K562 (cell line): ENCODE data around the gene AGFG2. TPM values are rescaled to one million over a fixed set of nuclear protein-coding genes. Genes with fewer than 3 reads are reported as not detected.

ENCODE experiments used
- ATAC-seq: fragments of 200-7000 bp; cut with Tn5 transposase; 3 replicates; pipeline ENCODE4 v1.9.1; 2020; ENCODE audit warnings: moderate library complexity
- BruUV-seq: library from RNA; stranded (reverse); fragments of 400-500 nt; replicated peaks from 2 replicates; lab custom pipeline; 2021; lab: Mats Ljungman, UMichigan
- CTCF ChIA-PET: fragments of 300-600 bp; formaldehyde crosslinking; extraction: SDS; loops from one replicate; lab custom pipeline; 2021; ENCODE audit warnings: low intra/inter-chr PET ratio; lab: Yijun Ruan, JAX
- POLR2A ChIA-PET: fragments of 300-600, 350-650 bp; sonication (Branson Sonifier 250); formaldehyde crosslinking; extraction: SDS; loops from one replicate; lab custom pipeline; 2021; ENCODE audit warnings: antibody characterized with exemption, inconsistent platforms; lab: Yijun Ruan, JAX
- DNase-seq, 4 experiments: peaks; one replicate each; pipeline versions ENCODE4 v3.0.0 to v3.0.0-alpha.2; 2011 to 2018; ENCODE audit warnings: low spot score in 3 of 4, mixed read lengths in 3 of 4; ENCODE audit errors: extremely low read depth in 1 of 4
- FAIRE-seq: peaks from 2 replicates; lab custom pipeline; 2011; peaks lifted over from hg19 to GRCh38; lab: Jason Lieb, UNC
- H2AFZ ChIP-seq: 2 replicates; pipeline ENCODE4 v1.6.0; 2011; ENCODE audit warnings: low read depth, low read length, control low read depth, inconsistent platforms
- H3K27ac ChIP-seq: fragments of 200-600 bp; 3 replicates; pipeline ENCODE4 v1.8.0; 2011; ENCODE audit warnings: low read depth, mild to moderate bottlenecking, control low read depth, inconsistent platforms, low read length, moderate library complexity, mixed read lengths; ENCODE audit errors: extremely low read depth
- H3K27me3 ChIP-seq, 2 experiments: fragments of 300-600 bp in 1 of 2; 2 replicates in 1 of 2; 3 replicates in 1 of 2; pipeline versions ENCODE4 v1.6.0 to v1.8.0; 2011; ENCODE audit warnings: inconsistent platforms in 2 of 2, low read length in 2 of 2, mild to moderate bottlenecking in 1 of 2, mixed read lengths in 1 of 2, moderate library complexity in 1 of 2; ENCODE audit not compliant: control insufficient read depth in 2 of 2, insufficient read depth in 2 of 2
- H3K36me3 ChIP-seq: fragments of 300-600 bp; 3 replicates; pipeline ENCODE4 v1.8.0; 2011; ENCODE audit warnings: mild to moderate bottlenecking, low read length, inconsistent platforms; ENCODE audit not compliant: control insufficient read depth, insufficient read depth
- H3K4me1 ChIP-seq, 2 experiments: fragments of 200-600 bp in 1 of 2; replicated peaks in 1 of 2; 2 replicates in 1 of 2; 3 replicates in 1 of 2; pipeline versions ENCODE4 v1.5.1 to v1.8.0; 2011; ENCODE audit warnings: inconsistent platforms in 2 of 2, low read length in 2 of 2, mild to moderate bottlenecking in 1 of 2, mixed read lengths in 1 of 2, moderate library complexity in 1 of 2; ENCODE audit not compliant: control insufficient read depth in 2 of 2, insufficient read depth in 2 of 2
- H3K4me2 ChIP-seq: 2 replicates; pipeline ENCODE4 v1.6.1; 2011; ENCODE audit warnings: low read length, control low read depth, inconsistent platforms, mixed read lengths; ENCODE audit not compliant: insufficient read depth
- H3K4me3 ChIP-seq: fragments of 200-600 bp; sonication (generic), shearing (Covaris generic); 2 replicates; pipeline ENCODE4 v1.5.1; 2016; ENCODE audit warnings: control low read depth, inconsistent platforms
- H3K79me2 ChIP-seq: fragments of 200-600 bp; 3 replicates; pipeline ENCODE4 v1.8.0; 2011; ENCODE audit warnings: low read length, inconsistent platforms; ENCODE audit not compliant: control insufficient read depth, insufficient read depth
- H3K9ac ChIP-seq, 2 experiments: 2 replicates each; pipeline versions ENCODE4 v1.6.0 to v1.6.1; 2011; ENCODE audit warnings: low read depth in 2 of 2, low read length in 2 of 2, control low read depth in 1 of 2, inconsistent platforms in 1 of 2, mild to moderate bottlenecking in 1 of 2, mixed read lengths in 1 of 2; ENCODE audit not compliant: insufficient read depth in 1 of 2
- H3K9me1 ChIP-seq: one replicate; pipeline ENCODE4 v1.6.0; 2011; ENCODE audit warnings: inconsistent platforms, mild to moderate bottlenecking, low read length, moderate library complexity; ENCODE audit not compliant: control insufficient read depth, insufficient read depth
- H3K9me3 ChIP-seq: replicated peaks from 2 replicates; pipeline ENCODE4 v1.5.1; 2011; ENCODE audit warnings: low read depth, low read length, inconsistent platforms; ENCODE audit not compliant: control insufficient read depth, insufficient read depth
- H4K20me1 ChIP-seq: replicated peaks from 2 replicates; pipeline ENCODE4 v1.6.1; 2011; ENCODE audit warnings: low read length, inconsistent platforms, mixed read lengths; ENCODE audit not compliant: control insufficient read depth, insufficient read depth
- ASH1L ChIP-seq: fragments of 450-650 bp; IDR thresholded peaks from 2 replicates; pipeline ENCODE4 v1.6.1; 2018; ENCODE audit warnings: borderline replicate concordance, mild to moderate bottlenecking, low read depth; ENCODE audit not compliant: partially characterized antibody
- E2F5 ChIP-seq: sonication (generic); formaldehyde crosslinking; IDR thresholded peaks from 2 replicates; pipeline ENCODE4 v1.8.0; 2022; ENCODE audit warnings: mild to moderate bottlenecking, missing genetic modification reagents
- ETV6 ChIP-seq, 3 experiments: fragments of 150-350 bp in 1 of 3; sonication (generic) in 1 of 3; formaldehyde crosslinking in 1 of 3; IDR thresholded peaks; 2 replicates each; pipeline versions ENCODE4 v1.6.1 to v1.8.0; 2014 to 2022; ENCODE audit warnings: borderline replicate concordance in 2 of 3, low read depth in 2 of 3, antibody characterized with exemption in 1 of 3, low read length in 1 of 3, mild to moderate bottlenecking in 1 of 3, missing genetic modification reagents in 1 of 3
- HDGF ChIP-seq: fragments of 450-650 bp; IDR thresholded peaks from 2 replicates; pipeline ENCODE4 v1.6.1; 2016
- KLF13 ChIP-seq: fragments of 450-650 bp; IDR thresholded peaks from 2 replicates; pipeline ENCODE4 v1.6.1; 2016; ENCODE audit warnings: missing genetic modification characterization, low read depth, mild to moderate bottlenecking, missing compliant biosample characterization, moderate library complexity, borderline replicate concordance
- RHOXF2B ChIP-seq: fragments of 250-450 bp; sonication (Bioruptor Pico); conservative IDR thresholded peaks from 2 replicates; pipeline ENCODE4 v1.5.1; 2021
- ZNF121 ChIP-seq: sonication (generic); formaldehyde crosslinking; conservative IDR thresholded peaks from 2 replicates; pipeline ENCODE4 v1.8.0; 2022; ENCODE audit warnings: missing genetic modification reagents
- ZNF696 ChIP-seq: fragments of 250-450 bp; sonication (Bioruptor Pico); conservative IDR thresholded peaks from 2 replicates; pipeline ENCODE4 v1.4.0; 2020; ENCODE audit warnings: mild to moderate bottlenecking, moderate library complexity
- WGBS: fragments of 100-300 bp; shearing (Covaris generic); methylation state at CpG from one replicate; pipeline ENCODE4 v1.1.6; 2016; ENCODE audit warnings: low coverage, mixed read lengths; ENCODE audit not compliant: insufficient coverage; ENCODE audit errors: missing lambda C conversion rate; 5-methylcytosine and 5-hydroxymethylcytosine counted together
- in situ Hi-C: fragments of 300-500 bp; cut with MboI; formaldehyde crosslinking; loops from 4 replicates; pipeline ENCODE4 v1.15.0; 2018; ENCODE audit warnings: inconsistent platforms, mixed read lengths
- intact Hi-C: fragments of 100-400 bp; cut with micrococcal nuclease; formaldehyde crosslinking; loops from 2 replicates; pipeline ENCODE4 v1.14.2; 2022
- polyA plus RNA-seq, 8 experiments: library from polyadenylated mRNA; depleted of rRNA in 4 of 8; stranded (reverse) in 5 of 8; unstranded in 3 of 8; fragments of >200 nt; fragmentation: Nextera tagmentation in 2 of 8; fragmentation: Illumina TruSeq in 1 of 8; extraction: Ambion mirVana in 2 of 8; extraction: Trizol in 1 of 8; gene quantifications; 2 replicates each; pipeline versions ENCODE4 v1.2.1 to v1.2.3, GENCODE V29; 2011 to 2014; ENCODE audit warnings: inconsistent platforms in 1 of 8, missing spikeins in 1 of 8
- total RNA-seq, 7 experiments: library from RNA; depleted of rRNA in 6 of 7; stranded (reverse); fragments of >200 nt in 6 of 7; fragmentation: Illumina TruSeq in 2 of 7; extraction: Trizol in 2 of 7; gene quantifications; 2 replicates each; pipeline versions ENCODE4 v1.2.1 to v1.2.3, GENCODE V29; 2011 to 2021; ENCODE audit warnings: low replicate concordance in 1 of 7

Gene AGFG2
- total and polyA plus RNA-seq, 9 of the 15 experiments (the other 6 are each of a cell fraction or from before 2014, with no cell fraction given), result 0.31 to 23.1 (median 6.5) TPM

GRCh38 chr7:100491192-100491578, 47.8 kb upstream of the AGFG2 start:
- Histone ChIP-seq H4K20me1 (no peaks in the 10 kb centered on the region), H3K9ac (no peak overlapping the region), H3K4me2 (no peak overlapping the region), H3K9me3 (no peaks in the 10 kb centered on the region), H3K36me3 (no peaks in the 10 kb centered on the region), H3K27me3 (no peaks in the 10 kb centered on the region), H3K4me1 (peaks cover 4 to 46% of the 10 kb centered on the region in 2 experiments; a peak in 3 of 5 replicates), H3K9me1 (no peaks in the 10 kb centered on the region), H3K27ac (no peak overlapping the region), H3K4me3 (no peak overlapping the region), H3K79me2 (no peaks in the 10 kb centered on the region), H2AFZ (no peak overlapping the region)
- DNase-seq (no peak), FAIRE-seq (no peak), ATAC-seq (no peak)
- in situ Hi-C loops (no loop called here), intact Hi-C loops (no loop called here)
- 71% methylated on average over 5 of the region's 5 CpGs for WGBS
- POLR2A ChIA-PET, result interaction anchor here (0.6 kb wide), 1 partner anchor 1364 kb away, joined by 4 read pairs; no protein-coding TSS in a partner anchor
- no TSS peak for BruUV-seq
- TF ChIP-seq ASH1L (no peak), E2F5 (CRISPR knock-in tag) (no peak), ETV6 (IDR thresholded peaks at IDR 0.05; ENCODE audit: borderline replicate concordance in 1 of 2, low read depth in 2 of 2, low read length in 1 of 2) (no peak), ETV6 (CRISPR knock-in tag; IDR thresholded peaks at IDR 0.05; ENCODE audit: borderline replicate concordance) (no peak), ZNF121 (CRISPR knock-in tag) (peak; percentile 70; the same call in 1 of the 2 replicates), ZNF696 (CRISPR knock-in tag) (no peak), RHOXF2B (CRISPR knock-in tag) (no peak), HDGF (no peak), KLF13 (no peak)
- CTCF ChIA-PET, result no interaction called here
